Glomerular visceral epithelial cell (primary cell): ENCODE measurements around the gene ZBTB4.

Experiments used
- DNase-seq: peaks from one replicate; pipeline ENCODE4 v3.0.0-alpha.2; 2016; ENCODE audit errors: extremely low spot score

Gene ZBTB4, protein sequence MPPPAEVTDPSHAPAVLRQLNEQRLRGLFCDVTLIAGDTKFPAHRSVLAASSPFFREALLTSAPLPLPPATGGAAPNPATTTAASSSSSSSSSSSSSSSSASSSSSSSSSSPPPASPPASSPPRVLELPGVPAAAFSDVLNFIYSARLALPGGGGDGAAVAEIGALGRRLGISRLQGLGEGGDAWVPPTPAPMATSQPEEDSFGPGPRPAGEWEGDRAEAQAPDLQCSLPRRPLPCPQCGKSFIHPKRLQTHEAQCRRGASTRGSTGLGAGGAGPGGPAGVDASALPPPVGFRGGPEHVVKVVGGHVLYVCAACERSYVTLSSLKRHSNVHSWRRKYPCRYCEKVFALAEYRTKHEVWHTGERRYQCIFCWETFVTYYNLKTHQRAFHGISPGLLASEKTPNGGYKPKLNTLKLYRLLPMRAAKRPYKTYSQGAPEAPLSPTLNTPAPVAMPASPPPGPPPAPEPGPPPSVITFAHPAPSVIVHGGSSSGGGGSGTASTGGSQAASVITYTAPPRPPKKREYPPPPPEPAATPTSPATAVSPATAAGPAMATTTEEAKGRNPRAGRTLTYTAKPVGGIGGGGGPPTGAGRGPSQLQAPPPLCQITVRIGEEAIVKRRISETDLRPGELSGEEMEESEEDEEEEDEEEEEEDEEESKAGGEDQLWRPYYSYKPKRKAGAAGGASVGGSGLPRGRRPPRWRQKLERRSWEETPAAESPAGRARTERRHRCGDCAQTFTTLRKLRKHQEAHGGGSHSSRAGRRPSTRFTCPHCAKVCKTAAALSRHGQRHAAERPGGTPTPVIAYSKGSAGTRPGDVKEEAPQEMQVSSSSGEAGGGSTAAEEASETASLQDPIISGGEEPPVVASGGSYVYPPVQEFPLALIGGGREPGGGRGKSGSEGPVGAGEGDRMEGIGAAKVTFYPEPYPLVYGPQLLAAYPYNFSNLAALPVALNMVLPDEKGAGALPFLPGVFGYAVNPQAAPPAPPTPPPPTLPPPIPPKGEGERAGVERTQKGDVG

DNA sequence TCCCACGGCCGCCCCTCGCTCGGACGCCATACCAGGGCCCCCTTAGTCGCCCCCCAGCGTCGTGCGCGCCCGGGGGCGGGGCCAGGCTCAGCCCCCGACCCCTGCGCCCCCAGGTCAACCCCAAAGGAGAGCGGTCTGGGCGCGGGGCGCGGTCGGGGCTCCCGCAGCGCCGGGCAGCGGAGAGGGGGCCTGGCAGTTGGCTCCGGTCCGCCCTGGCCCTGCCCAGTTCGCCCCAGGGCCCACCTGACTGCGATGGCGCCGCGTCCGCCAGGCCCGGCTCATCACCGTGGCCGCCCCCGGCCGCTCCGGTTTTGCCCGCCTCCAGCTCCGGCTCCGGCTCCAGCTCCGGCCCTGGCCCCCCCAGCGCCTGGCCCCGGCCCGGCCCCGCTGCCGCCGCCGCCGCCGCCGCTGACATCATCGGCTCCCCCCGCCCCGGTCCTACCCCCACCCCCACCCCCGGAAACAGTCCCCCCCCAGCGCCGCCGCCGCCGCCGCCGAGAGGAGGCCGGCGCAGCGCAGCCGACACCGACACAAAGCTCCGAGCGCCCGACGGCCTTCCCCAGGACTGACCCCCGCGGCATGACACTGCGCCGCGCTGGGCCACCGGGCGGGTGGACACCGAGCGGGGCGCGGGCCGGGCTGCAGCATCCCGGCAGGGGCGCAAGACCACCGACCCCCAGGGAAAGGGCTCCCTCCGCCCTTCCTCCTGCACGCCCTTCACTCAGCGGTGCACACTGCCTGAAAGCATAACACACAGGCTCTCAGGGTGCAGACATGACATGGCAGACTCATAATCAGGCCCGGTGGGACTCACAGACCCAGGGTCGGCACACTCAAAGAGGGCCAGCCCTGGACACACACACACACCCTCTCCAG lies at the start of gene ZBTB4:
Gene ZBTB4 (minus strand): TSS at position 419 of the 876 bp plus-strand sequence. CDS start 12,830 bp downstream, outside the sequence.
- peak; percentile 61 for DNase-seq

DNA sequence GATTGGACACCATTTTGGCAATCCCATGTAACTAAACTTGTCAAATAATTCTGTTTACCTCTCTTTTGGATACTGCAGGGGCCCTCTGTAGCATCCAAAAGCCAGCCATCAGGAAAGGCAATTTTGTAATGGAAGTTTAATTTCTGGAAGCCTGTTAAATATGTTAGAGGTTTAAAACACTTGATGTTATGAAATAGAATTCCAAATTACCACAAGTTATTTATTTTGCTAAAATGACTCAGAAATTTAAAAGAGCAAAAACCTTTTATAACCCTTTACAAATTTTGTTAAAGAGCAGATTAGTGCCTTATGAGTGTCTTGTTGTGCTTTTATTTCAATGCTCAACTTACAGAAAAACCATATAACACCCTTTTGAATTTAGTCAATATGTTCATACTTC lies 49.4 kb upstream of the ZBTB4 start:
- DNase-seq: no peak

DNA sequence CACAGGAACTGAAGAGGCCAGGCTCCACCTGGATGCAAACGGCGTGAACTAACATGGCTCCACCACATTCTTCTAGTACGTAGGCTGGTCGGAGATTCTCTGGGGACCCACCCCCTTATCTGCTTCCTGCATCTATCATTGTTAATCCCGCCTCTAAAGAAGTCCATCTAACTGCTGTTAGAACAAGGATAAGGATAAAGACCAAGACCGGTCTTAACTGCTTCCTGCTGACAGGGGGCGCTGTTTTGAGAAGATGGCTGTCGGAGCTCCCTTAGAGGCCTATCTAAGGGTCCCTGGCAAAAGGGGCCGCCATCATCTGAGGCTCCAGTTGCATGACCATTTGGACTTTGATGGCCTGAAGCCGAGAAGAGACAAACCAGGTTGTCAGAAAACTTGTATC lies 43.6 kb upstream of the ZBTB4 start:
- no peak for DNase-seq

DNA sequence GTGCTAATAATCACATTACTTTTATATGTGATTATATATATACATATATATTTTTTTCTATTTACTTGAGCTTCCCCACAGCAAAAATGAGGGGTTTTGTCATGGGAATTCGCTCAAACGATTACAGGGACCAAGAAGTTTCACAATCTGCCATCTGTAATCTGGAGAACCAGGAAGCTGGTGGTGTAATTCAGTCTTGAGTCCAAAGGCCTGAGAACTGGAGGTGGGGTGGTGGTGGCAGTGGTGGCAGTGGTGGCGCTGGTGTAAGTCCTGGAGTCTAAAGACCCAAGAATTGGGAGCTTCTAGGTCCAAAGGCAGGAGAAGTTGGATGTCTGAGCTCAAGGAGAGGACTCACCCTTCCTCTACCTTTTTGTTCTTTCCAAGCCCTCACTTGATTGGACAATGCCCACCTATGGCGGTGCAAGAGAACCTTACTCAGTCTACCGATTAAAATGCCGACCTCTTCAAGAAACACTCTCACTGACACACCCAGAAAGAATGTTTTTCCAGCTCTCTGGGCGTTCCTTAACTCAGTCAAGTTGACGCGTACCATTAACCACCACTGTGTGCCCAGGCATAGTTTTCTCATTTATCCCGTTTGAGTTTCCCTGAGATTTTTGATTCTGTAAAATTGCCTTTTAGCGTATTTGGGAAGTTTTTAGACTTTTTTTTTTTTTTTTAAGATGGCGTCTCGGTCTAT lies 36.6 kb upstream of the ZBTB4 start:
- DNase-seq: no peak

DNA sequence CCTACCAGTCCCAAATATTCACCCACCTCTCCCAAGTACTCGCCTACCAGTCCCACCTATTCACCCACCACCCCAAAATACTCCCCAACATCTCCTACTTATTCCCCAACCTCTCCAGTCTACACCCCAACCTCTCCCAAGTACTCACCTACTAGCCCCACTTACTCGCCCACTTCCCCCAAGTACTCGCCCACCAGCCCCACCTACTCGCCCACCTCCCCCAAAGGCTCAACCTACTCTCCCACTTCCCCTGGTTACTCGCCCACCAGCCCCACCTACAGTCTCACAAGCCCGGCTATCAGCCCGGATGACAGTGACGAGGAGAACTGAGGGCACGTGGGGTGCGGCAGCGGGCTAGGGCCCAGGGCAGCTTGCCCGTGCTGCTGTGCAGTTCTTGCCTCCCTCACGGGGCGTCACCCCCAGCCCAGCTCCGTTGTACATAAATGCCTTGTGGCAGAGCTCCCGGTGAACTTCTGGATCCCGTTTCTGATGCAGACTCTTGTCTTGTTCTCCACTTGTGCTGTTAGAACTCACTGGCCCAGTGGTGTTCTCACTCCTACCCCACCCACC lies 34.5 kb upstream of the ZBTB4 start:
- DNase-seq: no peak

DNA sequence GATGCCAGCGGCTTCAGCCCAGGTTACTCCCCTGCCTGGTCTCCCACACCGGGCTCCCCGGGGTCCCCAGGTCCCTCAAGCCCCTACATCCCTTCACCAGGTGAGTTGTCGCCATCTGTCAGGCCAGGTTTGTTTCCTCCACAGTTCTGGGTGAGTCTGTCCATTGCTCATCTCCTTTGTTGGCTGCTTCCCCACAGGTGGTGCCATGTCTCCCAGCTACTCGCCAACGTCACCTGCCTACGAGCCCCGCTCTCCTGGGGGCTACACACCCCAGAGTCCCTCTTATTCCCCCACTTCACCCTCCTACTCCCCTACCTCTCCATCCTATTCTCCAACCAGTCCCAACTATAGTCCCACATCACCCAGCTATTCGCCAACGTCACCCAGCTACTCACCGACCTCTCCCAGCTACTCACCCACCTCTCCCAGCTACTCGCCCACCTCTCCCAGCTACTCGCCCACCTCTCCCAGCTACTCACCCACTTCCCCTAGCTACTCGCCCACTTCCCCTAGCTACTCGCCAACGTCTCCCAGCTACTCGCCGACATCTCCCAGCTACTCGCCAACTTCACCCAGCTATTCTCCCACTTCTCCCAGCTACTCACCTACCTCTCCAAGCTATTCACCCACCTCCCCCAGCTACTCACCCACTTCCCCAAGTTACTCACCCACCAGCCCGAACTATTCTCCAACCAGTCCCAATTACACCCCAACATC lies 33.6 kb upstream of the ZBTB4 start:
- no peak for DNase-seq

DNA sequence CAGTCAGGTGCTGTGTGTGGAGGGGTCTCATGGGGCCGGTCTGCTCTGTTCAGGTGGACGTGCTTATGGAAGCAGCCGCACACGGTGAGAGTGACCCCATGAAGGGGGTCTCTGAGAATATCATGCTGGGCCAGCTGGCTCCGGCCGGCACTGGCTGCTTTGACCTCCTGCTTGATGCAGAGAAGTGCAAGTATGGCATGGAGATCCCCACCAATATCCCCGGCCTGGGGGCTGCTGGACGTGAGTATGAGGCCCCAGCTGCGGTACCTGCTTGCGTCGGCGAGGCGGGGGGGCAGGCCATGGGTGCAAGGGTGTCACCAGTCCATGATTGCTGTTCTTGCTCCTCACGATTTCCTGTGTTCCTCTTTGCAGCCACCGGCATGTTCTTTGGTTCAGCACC lies 32.7 kb upstream of the ZBTB4 start:
- DNase-seq: no peak

DNA sequence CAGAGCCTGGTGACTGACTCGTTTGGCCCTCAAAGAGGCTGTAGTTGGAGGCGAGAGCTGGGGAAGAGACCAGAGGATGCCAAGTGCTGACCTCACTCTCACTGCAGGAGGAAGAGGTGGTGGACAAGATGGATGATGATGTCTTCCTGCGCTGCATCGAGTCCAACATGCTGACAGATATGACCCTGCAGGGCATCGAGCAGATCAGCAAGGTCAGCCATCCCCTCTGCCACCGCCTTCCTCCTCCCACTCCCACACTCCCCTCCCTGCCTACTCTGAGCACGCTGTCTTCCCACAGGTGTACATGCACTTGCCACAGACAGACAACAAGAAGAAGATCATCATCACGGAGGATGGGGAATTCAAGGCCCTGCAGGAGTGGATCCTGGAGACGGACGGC lies 31.7 kb upstream of the ZBTB4 start:
- no peak for DNase-seq

DNA sequence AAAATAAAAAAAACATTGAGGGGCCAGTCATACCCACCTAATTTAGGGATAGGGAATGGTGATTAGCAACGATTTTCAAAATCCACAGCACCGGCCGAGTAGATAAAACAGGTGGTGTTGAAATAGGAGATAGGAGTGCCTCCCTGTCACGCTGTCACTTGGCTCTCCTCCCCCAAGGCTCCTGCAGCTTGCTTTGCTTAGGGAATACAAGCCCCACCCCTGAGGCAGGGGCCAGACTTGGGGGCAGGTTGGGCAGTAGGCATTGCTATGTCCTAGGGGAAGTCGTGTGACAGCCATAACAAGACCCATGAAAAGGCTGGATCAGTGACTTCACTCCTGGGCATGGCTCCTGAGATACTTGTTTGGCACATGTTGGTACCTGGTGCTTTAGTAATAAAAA lies 30.5 kb upstream of the ZBTB4 start:
- DNase-seq: no peak

DNA sequence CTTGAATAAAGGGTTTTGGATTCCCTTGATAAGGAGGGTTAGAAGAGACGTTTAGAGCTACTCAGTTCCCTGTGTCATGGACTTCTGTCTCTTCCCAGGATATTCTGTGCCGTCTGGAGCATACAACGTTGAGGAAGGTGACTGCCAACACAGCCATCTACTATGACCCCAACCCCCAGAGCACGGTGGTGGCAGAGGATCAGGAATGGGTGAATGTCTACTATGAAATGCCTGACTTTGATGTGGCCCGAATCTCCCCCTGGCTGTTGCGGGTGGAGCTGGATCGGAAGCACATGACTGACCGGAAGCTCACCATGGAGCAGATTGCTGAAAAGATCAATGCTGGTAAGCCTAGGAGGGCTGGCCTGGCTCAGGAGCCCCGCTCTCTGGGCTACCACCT lies 29.4 kb upstream of the ZBTB4 start:
- DNase-seq: no peak

DNA sequence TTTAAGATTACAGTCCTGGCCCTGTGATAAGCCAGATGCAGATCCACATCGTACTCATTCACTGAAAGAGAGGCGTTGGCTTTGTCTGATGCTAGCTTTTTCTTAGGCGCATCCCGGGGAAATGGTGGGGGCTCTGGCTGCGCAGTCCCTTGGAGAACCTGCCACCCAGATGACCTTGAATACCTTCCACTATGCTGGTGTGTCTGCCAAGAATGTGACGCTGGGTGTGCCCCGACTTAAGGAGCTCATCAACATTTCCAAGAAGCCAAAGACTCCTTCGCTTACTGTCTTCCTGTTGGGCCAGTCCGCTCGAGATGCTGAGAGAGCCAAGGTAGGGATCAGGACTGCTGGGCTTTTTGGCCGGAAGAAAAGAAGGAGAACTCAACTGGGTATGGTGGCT lies 28.7 kb upstream of the ZBTB4 start:
- DNase-seq: no peak

DNA sequence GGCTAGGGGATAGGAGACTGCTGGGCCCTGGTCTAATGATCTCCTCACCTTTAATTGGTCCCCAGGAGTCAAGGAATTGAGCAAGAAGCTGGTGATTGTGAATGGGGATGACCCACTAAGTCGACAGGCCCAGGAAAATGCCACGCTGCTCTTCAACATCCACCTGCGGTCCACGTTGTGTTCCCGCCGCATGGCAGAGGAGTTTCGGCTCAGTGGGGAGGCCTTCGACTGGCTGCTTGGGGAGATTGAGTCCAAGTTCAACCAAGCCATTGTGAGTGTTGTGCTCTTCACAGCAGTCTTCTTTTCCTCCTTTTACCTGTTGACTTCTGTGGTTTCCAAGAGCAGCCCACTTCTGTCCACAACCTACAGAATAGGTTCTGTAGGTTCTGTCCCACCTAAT lies 24.1 kb upstream of the ZBTB4 start:
- DNase-seq: no peak

DNA sequence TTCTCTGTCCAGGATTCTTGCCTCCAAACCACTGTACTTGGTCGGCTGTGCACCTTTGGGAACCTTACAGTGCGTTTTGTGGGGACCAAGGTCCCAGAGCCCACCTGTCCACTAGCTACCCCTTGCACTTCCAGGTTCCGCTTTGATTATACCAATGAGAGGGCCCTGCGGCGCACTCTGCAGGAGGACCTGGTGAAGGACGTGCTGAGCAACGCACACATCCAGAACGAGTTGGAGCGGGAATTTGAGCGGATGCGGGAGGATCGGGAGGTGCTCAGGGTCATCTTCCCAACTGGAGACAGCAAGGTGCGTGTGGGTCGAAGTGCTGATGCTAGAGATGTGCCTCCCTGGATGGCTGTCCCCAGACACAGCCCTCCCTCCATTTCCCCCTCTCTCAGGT lies 23.6 kb upstream of the ZBTB4 start:
- DNase-seq: no peak

DNA sequence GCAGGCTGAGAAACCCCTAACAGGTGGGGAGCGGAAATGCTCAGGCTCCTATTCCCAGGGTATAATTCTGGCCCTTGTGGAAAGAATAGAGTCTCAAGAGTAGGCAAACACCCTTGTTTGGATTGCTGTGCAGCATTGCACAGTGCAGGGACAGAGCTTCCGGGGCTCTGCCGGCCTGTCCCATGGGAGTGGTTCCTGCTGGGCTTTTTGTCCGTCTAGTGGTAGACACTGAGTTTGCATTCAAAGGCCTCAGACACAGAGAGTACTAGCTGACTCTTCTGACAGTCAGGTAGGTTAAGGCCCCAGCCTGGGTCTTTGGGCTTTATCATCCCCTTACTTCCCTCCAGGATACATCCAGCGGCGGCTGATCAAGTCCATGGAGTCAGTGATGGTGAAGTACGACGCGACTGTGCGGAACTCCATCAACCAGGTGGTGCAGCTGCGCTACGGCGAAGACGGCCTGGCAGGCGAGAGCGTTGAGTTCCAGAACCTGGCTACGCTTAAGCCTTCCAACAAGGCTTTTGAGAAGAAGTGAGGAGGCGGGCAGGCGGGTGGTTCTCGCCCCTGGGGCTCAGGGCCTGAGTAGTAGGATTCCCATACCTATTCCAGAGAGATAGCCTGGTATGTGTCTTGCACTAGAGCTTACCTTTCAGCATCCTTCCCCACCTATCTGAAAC lies 22.9 kb upstream of the ZBTB4 start:
- DNase-seq: no peak

DNA sequence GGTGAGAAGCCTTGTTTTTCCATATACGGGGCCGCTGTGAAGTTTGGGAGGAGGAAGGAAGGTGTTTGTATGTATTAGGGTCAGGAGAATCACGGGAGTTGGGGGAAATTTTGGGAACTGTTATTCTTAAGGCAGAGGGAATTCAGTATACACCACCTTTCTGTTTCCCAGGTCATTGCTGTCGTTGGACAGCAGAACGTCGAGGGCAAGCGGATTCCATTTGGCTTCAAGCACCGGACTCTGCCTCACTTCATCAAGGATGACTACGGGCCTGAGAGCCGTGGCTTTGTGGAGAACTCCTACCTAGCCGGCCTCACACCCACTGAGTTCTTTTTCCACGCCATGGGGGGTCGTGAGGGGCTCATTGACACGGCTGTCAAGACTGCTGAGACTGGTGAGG lies 22.3 kb upstream of the ZBTB4 start:
- DNase-seq: no peak

DNA sequence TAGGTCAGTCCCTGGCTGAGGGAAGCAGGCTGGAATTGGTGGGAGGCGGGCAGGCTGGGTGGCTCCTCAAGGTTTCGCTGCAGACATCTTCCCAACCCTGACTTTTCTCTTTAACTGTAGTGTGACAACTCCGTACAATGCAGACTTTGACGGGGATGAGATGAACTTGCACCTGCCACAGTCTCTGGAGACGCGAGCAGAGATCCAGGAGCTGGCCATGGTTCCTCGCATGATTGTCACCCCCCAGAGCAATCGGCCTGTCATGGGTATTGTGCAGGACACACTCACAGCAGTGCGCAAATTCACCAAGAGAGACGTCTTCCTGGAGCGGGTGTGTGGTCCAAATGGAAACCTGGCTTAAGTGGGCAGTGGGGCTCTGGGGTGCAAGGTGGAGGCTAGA lies 19.7 kb upstream of the ZBTB4 start:
- no peak for DNase-seq

DNA sequence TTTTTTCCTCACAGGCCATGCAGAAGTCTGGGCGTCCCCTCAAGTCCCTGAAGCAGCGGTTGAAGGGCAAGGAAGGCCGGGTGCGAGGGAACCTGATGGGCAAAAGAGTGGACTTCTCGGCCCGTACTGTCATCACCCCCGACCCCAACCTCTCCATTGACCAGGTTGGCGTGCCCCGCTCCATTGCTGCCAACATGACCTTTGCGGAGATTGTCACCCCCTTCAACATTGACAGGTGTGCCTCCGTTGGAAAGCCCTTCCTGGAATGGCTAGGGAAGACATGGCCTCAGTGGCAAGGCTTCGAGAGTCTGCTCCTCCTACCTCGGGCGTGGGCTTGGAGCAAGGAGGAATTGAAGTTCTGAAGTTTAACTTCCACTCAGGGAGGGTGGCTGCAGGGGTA lies 18.2 kb upstream of the ZBTB4 start:
- no peak for DNase-seq

DNA sequence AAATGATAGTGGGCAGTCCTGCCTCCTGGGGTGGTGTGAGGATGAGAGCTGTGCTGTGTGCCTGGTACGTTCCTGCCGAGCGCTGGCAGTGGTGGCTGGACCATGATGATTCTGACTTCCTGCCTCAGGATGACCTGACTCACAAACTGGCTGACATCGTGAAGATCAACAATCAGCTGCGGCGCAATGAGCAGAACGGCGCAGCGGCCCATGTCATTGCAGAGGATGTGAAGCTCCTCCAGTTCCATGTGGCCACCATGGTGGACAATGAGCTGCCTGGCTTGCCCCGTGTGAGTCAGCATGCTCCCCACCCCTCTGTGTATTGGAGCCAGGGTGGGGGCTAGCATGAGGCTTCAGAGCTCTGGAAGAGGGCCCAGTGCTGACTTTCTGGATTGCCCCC lies 17.8 kb upstream of the ZBTB4 start:
- DNase-seq: no peak

DNA sequence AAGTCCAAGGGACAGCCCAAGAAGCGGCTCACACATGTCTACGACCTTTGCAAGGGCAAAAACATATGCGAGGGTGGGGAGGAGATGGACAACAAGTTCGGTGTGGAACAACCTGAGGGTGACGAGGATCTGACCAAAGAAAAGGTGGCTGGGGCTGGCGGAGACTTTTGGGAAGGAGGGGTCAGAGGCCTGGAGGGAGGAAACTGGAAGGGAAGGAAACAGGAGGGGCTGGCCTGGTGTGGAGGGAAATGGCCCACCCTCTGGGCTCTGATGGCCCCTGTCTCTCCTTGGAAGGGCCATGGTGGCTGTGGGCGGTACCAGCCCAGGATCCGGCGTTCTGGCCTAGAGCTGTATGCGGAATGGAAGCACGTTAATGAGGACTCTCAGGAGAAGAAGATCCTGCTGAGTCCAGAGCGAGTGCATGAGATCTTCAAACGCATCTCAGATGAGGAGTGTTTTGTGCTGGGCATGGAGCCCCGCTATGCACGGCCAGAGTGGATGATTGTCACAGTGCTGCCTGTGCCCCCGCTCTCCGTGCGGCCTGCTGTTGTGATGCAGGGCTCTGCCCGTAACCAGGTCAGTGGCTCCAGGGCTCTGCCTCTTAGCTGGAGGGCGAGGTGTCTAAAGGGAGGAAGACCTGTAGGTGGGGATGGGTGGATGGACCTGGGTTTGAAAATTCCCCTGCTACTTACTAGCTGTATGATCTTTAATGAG lies 17.2 kb upstream of the ZBTB4 start:
- DNase-seq: no peak
